ENCODE results near the gene FAT1.

Gene FAT1

GRCh38 chr4:186755550-186756519, 32.2 kb upstream of the FAT1 start:
- DNase-seq (ENCODE audit: low read depth, low spot score): no peak

DNA sequence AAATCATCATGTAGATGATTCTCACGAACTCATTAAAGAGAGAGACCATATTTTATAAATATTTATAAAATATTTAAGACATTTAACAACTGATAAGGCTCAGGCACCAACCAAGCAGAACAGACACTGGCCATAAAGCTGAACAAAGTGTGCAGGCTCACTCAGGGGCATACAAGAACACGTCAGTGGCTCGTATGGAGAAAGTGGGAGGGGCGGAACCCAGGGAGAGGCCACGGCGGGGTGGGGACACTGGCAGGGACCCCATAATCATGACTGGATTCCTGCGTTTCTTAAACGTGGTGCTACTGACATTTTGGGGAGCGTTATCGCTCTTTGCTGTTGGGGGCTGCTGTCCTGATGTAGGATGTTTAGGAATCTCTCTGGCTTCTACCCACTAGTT, 31.3 kb upstream of the FAT1 start:
- no peak for DNase-seq (ENCODE audit: low read depth, low spot score)

DNA sequence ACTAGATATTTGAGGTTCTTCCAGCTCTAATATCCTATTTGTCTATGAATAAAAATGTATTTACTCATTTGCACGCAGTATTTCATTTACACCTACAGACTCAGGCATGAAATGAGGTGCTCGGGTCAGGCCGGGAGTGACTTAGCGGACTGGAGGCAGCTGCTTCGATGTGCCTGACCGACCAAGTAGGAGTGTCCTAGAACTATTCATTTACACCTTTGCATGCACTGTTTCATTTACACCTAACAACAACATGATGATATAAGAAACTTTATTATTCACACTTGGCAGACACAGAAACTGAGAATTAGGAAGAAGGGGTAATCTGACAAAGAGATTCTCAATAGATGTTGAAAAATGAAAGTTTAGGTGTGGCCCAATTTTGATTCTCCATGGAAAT, 28.7 kb upstream of the FAT1 start:
- DNase-seq (ENCODE audit: low read depth, low spot score): no peak

DNA sequence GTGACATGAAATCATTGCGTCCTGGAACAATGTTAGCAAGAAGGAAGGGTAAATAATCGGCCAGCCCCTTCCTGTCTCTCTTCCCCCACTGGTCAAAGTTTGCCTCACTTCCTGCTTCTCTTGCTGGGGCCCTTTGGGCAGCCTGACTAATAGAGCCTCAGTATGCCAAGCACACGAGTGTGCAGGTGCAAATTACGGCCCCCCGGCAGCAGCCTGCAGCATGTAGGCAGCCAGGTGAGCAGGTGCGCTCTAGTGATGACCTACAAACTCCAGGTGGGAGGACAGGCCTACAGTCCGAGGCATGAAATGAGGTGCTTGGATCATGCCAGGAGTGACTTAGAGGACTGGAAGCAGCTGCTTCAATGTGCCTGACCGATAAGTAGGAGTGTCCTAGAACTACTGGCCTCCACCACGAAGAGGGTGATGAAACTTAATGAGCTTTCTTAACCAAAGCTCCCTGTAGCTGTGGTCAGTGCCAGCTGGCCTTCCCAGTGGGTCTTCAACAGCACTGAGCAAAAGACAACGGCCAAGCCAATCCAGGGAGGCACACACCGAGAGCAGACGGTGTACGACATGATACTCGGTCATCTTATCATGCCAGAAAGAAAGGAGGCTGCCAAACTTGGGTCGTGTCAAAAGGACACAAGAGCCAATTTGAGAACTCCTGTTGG, 26.1 kb upstream of the FAT1 start:
- DNase-seq (ENCODE audit: low read depth, low spot score): no peak

GRCh38 chr4:186746581-186746980, 22.9 kb upstream of the FAT1 start:
- DNase-seq (ENCODE audit: low read depth, low spot score): no peak

GRCh38 chr4:186743261-186743660, 19.6 kb upstream of the FAT1 start:
- no peak for DNase-seq (ENCODE audit: low read depth, low spot score)

- no peak for DNase-seq (ENCODE audit: low read depth, low spot score)
Observed at GRCh38 chr4:186740822-186741221, 17.2 kb upstream of the FAT1 start.

DNA sequence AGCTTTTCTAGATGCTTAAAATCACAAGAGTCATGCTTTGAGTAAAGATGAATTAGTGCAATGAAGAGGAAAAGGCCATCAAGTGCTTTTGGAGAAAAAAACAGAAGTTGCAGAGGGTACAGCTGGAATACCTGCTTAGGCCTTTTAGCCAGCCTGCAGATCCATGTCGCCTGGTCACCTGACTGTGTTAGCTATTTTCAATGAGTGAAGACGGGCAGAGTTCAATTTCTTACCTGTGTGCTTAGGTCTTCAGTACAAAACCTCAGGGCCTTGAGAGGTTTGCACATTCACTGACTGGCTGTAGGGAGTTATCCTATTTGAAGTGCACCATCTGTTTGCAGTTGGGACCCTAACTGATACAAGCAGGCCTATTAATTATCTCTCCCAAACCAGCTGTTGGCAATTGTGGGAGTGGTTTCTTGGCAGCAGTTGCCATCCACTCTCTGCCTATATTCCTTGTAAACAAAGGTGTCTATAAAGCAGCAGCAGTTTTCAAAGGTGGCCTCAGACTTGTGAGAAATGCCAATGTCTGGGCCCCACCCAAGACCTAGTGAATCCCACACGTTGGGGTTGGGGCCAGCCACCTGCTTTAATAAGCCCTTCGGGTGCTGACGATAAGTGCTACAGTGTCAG, 16.3 kb upstream of the FAT1 start:
- no peak for DNase-seq (ENCODE audit: low read depth, low spot score)

DNA sequence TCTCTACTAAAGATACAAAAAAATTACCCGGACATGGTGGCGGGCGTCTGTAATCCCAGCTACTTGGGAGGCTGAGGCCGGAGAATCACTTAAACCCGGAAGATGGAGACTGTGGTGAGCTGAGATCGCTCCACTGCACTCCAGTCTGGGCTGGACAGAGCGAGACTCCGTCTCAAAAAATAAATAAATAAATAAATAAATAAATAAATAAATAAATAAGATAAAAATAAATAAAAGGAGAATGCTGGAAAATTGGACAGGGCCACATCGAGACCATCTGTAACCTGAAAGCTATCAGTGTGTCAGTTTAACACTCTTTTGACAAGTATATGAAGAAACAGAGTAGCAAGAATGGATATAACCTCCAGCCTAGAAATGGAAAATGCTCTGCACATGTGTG, 15.7 kb upstream of the FAT1 start:
- DNase-seq (ENCODE audit: low read depth, low spot score): no peak

DNA sequence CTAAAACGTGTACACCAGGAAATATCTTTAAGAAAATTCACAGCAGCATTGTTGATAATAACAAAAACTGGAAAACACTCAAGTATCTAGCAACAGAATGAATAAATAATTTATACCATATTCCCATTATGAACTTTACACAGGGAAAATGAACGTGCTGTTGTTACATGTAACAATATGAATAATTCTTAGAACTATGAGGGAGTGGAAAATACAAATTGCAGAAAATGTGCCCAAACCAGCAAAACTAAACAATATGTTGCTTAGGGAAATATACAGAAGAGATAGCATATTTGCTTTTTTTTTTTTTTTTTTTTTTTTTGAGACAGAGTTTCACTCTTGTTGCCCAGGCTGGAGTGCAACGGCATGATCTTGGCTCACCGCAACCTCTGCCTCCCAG, 14.8 kb upstream of the FAT1 start:
- no peak for DNase-seq (ENCODE audit: low read depth, low spot score)

GRCh38 chr4:186737427-186737826, 13.8 kb upstream of the FAT1 start:
- no peak for DNase-seq (ENCODE audit: low read depth, low spot score)

- DNase-seq (ENCODE audit: low read depth, low spot score): no peak
Observed at GRCh38 chr4:186736466-186736865, 12.8 kb upstream of the FAT1 start.

- no peak for DNase-seq (ENCODE audit: low read depth, low spot score)
Observed at GRCh38 chr4:186734251-186734650, 10.6 kb upstream of the FAT1 start.

DNA sequence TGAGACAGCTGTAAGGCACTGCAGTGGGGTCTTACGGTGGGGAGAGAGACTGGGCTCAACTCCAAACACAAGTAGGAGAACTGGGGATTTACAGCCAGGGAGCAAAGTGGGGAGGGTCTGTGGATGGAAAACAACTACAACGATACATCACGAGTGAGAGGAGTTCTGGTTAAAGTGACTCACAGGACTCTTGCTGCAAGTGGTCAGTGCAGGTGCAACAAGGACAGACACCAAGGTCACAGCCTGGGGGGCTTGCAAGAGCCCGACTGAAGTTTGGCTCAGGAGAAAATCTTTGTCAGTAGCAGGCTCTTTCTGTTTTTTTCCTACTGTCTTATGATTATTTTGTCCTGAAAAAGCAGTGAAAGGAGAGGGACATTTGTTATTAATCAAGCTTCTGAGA, 10.1 kb upstream of the FAT1 start:
- DNase-seq (ENCODE audit: low read depth, low spot score): no peak

- no peak for DNase-seq (ENCODE audit: low read depth, low spot score)
Observed at GRCh38 chr4:186730621-186731020, 7.0 kb upstream of the FAT1 start.

GRCh38 chr4:186729856-186730255, 6.2 kb upstream of the FAT1 start:
- DNase-seq (ENCODE audit: low read depth, low spot score): no peak

GRCh38 chr4:186728631-186729271, 5.1 kb upstream of the FAT1 start:
- no peak for DNase-seq (ENCODE audit: low read depth, low spot score)

GRCh38 chr4:186727977-186728519, 4.4 kb upstream of the FAT1 start:
- no peak for DNase-seq (ENCODE audit: low read depth, low spot score)

GRCh38 chr4:186727169-186727976, 3.7 kb upstream of the FAT1 start:
- DNase-seq (ENCODE audit: low read depth, low spot score): no peak

DNA sequence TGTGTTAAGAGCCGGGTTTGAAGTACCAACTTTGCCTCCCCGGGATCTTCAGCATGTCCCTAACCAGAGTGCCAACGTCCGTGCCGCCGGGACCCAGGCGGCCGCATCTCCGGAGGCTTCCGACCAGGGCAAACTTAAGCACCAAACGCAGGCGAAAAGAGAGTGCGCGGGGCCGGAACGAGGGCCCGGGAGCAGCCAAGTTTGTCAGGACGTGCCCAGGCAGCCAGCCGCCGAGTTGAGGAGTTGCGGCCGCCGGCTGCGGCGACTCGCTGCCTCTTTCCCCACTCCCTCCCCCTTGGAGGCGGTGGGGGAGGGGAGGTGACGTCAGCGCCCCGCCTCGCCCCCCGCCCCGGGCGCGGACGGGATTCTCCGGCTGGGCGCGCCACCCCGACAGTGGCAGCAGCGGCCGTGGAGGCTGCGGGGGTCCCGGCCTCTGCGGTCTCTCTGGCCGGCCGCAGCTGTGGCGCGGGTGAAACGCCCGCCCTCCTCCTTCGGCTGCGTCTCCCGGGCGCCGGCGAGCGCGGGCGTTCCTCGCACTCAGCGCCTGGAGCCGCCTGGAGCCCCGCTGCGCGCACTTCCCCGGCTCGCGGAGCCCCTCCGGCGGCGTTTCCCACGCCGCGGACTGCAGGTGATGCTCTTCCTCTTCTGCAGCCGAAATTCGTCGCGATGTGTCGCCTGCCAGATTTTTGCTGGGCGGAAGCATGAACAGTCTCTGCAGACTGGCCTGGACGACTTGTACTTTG, 2.9 kb upstream of the FAT1 start:
- no peak for DNase-seq (ENCODE audit: low read depth, low spot score)

Measured in iPS DF 19.7 (cell line).